Neural cell (in vitro differentiated cells): ENCODE measurements around the gene EPB41L2.

Experiments used
- CTCF ChIP-seq: fragments of 450-650 bp; IDR thresholded peaks from 2 replicates; pipeline ENCODE4 v1.5.1; 2014; ENCODE audit warnings: antibody characterized with exemption, mild to moderate bottlenecking, moderate library complexity; ENCODE audit not compliant: poor library complexity, severe bottlenecking
- EP300 ChIP-seq: fragments of 450-650 bp; conservative IDR thresholded peaks from 2 replicates; pipeline ENCODE4 v1.6.1; 2014; ENCODE audit warnings: antibody characterized with exemption, mild to moderate bottlenecking, moderate library complexity; ENCODE audit not compliant: poor library complexity, severe bottlenecking
- REST ChIP-seq: IDR thresholded peaks from 2 replicates; pipeline ENCODE4 v1.6.1; 2012; ENCODE audit warnings: borderline replicate concordance
- TAF1 ChIP-seq: IDR thresholded peaks from 2 replicates; pipeline ENCODE4 v1.6.1; 2012; ENCODE audit warnings: low read depth

GRCh38 chr6:131065112-131065823 is 2.2 kb upstream of the EPB41L2 start:
- TF ChIP-seq REST (no peak), TAF1 (no peak), EP300 (no peak), CTCF (no peak)
